GM18520 (cell line): Measurements from ENCODE around the gene WNT7B.

Experiments used
- ATAC-seq: cut with Tn5 transposase; IDR thresholded peaks from one replicate; pipeline ENCODE4 v1.9.1; 2021; ENCODE audit not compliant: unreplicated experiment

The WNT7B gene

GRCh38 chr22:45891996-45892621 is 84.9 kb downstream of the WNT7B start:
- ATAC-seq = no peak

GRCh38 chr22:45891471-45891995 is 85.4 kb downstream of the WNT7B start:
- ATAC-seq = no peak

- ATAC-seq = no peak
These were observed 85.9 kb downstream of the WNT7B start for GRCh38 chr22:45891021-45891421.

- no peak for ATAC-seq
These were observed 86.7 kb downstream of the WNT7B start for GRCh38 chr22:45890351-45890635.

- ATAC-seq = no peak
These were observed 87.2 kb downstream of the WNT7B start for GRCh38 chr22:45889539-45890350.

- no peak for ATAC-seq
These were observed 87.8 kb downstream of the WNT7B start for GRCh38 chr22:45889093-45889538.

GRCh38 chr22:45888221-45889092 is 88.5 kb downstream of the WNT7B start:
- no peak for ATAC-seq

GRCh38 chr22:45887202-45888131 is 89.5 kb downstream of the WNT7B start:
- ATAC-seq = no peak

GRCh38 chr22:45886540-45886939 is 90.4 kb downstream of the WNT7B start:
- no peak for ATAC-seq

GRCh38 chr22:45885941-45886395 is 91.0 kb downstream of the WNT7B start:
- ATAC-seq = no peak

- ATAC-seq = no peak
These were observed 91.7 kb downstream of the WNT7B start for GRCh38 chr22:45885171-45885840.

GRCh38 chr22:45884201-45885062 is 92.5 kb downstream of the WNT7B start:
- no peak for ATAC-seq

- ATAC-seq = no peak
These were observed 93.2 kb downstream of the WNT7B start for GRCh38 chr22:45883811-45884170.

- no peak for ATAC-seq
These were observed 93.8 kb downstream of the WNT7B start for GRCh38 chr22:45882881-45883810.

GRCh38 chr22:45881524-45881875 is 95.5 kb downstream of the WNT7B start:
- no peak for ATAC-seq

- ATAC-seq = no peak
These were observed 96.0 kb downstream of the WNT7B start for GRCh38 chr22:45880716-45881523.

GRCh38 chr22:45880091-45880715 is 96.8 kb downstream of the WNT7B start:
- no peak for ATAC-seq
